Bladder microvascular endothelial cell (primary cell): ENCODE results near the gene EXOC3L4. TPM values are rescaled to one million over a fixed set of nuclear protein-coding genes. Genes with fewer than 3 reads are reported as not detected.

Experiments used
- total RNA-seq: library from RNA; depleted of rRNA; stranded (reverse); fragments of >200 nt; gene quantifications from 2 replicates; pipeline ENCODE4 v1.2.3, GENCODE V29; 2014

EXOC3L4 gene
- total RNA-seq = not detected in 2 replicates

GRCh38 chr14:103094406-103095209 lies at the start of gene EXOC3L4:
TSS of gene EXOC3L4 (plus strand) at chr14:103094725. CDS start at chr14:103100220, 5,495 bp downstream.

GRCh38 chr14:103057372-103058163 lies 37.0 kb upstream of the EXOC3L4 start, which contains the start of gene CDC42BPB:
TSS of gene CDC42BPB (minus strand) at chr14:103057549. CDS start at chr14:103057173, 376 bp downstream.

GRCh38 chr14:103084021-103084919 lies 10.3 kb upstream of the EXOC3L4 start, which contains the start of gene LBHD2:
TSS of gene LBHD2 (plus strand) at chr14:103084210. CDS start at chr14:103086013, 1,803 bp downstream.

GRCh38 chr14:103122947-103123633 lies 28.6 kb downstream of the EXOC3L4 start, which contains the start of gene TNFAIP2:
TSS of gene TNFAIP2 (plus strand) at chr14:103123461. CDS start at chr14:103126458, 2,997 bp downstream.

Other genes with a start within 250 kb of the EXOC3L4 start
- gene AMN, start 172.1 kb upstream of the EXOC3L4 start, total RNA-seq = under 0.01 and 0.25 TPM in 2 replicates
- gene CDC42BPB, start 37.2 kb upstream of the EXOC3L4 start, total RNA-seq = 76.4 and 175 TPM in 2 replicates
- not detected in 2 replicates for gene LBHD2, start 10.5 kb upstream of the EXOC3L4 start, total RNA-seq
- 58.9 and 124 TPM in 2 replicates for gene TNFAIP2, start 28.7 kb downstream of the EXOC3L4 start, total RNA-seq
- 109 and 198 TPM in 2 replicates for gene EIF5, start 239.5 kb downstream of the EXOC3L4 start, total RNA-seq